DMS114 treated with DMSO at 0.1 percent for 48 hours (cell line): ENCODE results near the gene FAM193B.
"Not testable (repeated sequence)": the region's sequence is repeated elsewhere in the genome, so short reads cannot be mapped to it uniquely, and the experiment has no call there.

Experiments
- DNase-seq: peaks from one replicate; lab custom pipeline; 2025; ENCODE audit not compliant: unreplicated experiment; lab: John Stamatoyannopoulos, UW

FAM193B gene

DNA sequence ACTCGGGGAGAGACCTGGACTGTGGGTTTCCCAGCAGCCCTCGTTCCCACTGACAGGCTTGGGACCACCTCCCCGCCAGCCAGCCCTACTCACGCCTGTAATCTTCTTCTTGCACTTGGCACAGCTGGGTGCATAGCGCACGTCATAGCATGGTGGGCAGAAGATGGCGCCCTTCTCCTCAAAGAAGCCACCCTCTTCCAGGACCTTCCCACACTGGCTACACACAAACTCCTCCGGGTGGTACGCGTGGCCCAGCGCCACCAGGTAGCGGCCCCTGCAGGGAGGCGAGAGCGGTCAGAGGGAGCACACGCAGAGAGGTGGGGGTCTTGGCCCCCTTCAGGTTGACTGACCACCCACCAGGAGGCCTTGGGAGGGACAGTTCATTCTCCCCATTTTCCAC, 66.4 kb downstream of the FAM193B start:
- no peak for DNase-seq

DNA sequence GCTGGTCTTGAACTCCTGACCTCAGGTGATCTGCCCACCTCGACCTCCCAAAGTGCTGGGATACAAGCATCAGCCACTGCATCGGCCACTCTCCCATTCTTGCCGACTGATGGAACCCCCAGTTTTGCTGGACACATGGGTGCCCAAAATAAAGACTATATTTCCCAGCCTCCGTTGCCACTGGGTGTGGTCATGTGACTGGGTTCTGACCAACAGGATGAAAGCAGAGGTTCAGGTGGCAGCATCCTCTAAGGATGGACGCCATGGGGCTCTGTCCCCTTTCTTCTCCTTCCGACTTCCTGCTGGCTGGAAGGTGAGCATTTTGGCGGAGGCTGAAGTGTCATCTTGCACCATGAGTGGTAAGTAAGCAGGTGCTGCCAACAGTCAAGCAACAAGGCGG, 67.2 kb downstream of the FAM193B start:
- DNase-seq = no peak

DNA sequence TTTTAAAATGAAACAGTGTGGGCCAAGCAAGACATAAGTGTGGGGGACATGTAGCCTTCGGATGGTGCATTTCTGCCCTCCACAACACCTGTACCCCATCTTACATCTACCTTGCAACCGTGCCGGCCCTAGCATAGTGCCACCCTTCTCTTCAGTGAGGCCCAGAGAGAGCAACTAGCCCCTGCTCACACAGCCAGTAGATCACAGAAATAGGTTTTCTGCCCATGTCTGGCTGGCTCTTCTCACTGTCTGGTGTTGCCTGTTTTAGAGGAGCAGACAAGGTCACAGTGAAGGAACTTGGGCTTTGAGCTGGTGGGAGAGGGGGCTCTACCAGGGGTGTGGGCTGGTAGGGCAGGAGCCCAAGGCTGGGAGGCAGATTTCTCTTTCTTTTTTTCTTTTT, 68.1 kb downstream of the FAM193B start:
- no peak for DNase-seq

DNA sequence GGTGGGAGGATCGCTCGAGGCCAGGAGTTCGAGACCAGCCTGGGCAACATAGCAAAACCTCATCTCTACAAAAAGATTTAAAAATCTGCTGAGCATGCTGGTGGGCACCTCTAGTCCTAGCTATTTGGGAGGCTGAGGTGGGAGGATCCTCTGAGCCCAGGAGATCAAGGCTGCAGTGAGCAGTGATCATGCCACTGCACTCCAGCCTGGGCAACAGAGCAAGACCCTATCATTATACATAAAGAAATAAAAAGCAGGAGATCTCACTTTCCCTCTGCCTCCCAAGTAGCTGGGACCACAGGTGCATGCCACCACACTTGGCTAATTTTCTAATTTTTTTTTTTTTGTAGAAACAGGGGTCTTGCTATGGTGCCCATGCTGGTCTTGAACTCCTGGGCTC, 68.6 kb downstream of the FAM193B start:
- not testable (repeated sequence) for DNase-seq

DNA sequence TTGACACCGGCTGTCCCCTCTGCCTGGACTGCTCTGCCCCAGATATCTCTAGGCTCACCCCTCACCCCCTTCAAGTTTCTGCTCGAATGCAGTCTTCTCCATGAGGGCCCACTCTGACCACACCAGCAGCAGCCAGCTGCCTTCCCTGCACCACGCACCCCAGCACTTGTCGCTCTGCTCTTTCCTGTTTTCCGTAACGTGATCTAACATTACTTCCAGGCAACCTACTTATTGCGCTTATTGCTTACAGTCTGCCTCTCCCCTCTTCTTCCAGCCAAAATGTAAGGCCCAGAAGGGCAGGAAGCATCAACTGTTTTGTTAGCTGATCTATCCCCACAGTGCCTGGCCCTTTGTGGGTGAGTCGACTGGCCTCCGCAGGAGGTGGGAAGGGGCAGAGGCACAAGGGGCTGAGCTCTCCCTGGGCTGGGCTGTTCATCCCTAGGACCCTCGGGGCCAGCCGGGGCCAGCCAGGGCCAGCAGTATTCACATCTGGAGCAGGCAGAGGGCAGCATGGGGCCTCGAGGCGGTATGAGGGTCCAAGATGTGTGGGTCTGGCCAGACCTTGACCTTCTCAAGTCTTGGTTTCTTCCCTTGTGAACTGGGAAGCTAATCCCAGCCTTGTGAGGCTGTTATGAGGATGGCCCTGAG, 69.3 kb downstream of the FAM193B start:
- no peak for DNase-seq

DNA sequence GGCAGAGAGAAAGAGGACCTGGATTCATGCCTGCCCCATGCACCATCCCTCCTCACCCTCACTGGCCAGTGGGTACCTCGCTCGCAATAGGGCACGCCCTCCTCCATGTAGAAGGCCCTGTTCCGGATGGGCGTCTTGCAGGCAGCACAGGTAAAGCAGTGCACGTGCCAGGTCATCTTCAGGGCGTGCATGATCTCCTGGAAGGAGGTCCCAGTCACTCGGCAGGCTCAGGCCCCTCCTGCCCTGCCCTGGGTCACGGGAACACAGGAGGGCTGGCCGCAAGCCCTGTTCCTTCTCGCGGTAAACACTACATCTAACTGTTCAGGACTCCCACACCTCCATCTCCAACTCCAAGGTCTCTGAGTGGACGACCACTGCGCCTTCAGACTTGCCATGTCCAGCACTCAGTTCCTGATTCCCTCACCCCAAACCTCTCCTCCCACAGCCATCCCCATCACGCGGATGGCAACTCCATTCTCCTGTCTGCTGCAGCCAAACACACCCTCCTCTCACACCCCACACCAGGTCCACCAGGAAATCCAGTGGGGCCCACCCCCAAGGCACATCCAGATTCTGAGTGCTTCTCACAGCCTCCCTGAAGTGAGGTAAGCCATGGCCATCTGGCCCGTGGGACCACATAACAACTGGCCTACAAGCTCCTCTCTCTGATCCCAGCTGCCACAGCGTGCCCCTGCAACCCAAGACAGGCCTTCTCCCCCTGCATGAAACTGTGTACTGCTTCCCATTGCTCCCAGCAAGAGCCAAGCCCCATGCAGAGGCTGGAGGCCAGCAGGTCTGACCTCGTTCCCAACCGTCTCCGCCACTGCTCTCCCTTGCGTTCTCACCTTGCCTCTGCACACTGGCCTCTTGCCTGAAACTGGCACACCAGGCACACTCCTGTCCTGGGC, 70.1 kb downstream of the FAM193B start:
- DNase-seq = no peak

DNA sequence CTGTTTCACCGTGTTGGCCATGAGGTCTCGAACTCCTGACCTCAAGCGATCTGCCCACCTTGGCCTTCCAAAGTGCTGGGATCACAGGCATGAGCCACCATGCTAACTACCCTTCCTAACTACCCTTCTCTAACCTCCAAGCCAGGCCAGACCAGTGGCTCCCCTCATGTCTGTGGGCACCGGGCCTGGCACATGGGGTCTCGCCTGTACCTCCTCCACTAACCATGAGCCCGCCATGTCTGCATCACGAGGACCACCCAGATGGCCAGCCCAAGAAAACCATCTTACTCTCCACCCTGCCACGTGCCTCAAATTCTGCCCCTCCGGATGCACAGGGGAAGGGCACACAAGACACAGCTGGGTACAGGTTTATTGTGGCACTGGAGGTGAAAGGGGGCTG, 71.3 kb downstream of the FAM193B start:
- no peak for DNase-seq

DNA sequence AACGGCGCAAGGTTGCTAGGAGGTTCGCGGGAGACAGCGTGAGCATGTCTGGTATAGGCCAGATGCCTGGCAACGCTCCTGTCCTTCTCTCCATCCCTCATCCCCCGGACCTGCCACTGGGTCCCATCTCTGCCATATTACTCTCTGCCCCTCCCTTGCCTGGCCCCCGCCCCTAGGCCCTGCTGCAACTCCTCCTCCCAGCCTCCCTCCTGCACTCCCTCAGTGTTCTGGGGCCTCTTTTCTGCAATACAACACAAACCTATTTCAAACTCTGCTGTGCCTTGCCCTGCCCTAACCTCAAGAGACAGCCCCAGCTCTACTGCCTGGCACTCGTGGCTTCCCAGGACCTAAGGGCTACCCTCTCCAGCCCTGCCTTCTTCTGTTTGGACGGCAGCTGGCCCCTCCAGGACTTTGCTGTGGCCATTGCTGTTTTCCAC, 72.0 kb downstream of the FAM193B start:
- no peak for DNase-seq

DNA sequence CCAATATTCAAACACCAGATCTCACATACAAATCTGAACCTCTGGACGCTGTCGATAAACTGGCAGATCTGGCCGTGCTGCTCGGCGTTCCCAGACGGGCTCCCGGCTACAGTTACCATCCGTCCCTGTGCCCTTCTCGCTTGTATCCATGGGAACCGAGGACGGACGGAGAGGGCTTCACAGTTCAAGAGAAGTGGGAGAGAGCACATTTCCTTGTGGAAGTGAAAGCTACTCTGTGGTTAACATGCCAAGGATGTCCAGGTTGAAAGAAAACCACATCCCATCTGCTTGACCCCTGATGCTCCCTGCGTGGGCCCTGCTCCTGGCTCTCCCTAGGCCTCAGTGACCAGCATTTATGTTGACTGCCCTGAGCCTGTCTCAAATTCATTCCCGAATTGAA, 74.6 kb downstream of the FAM193B start:
- DNase-seq = no peak

DNA sequence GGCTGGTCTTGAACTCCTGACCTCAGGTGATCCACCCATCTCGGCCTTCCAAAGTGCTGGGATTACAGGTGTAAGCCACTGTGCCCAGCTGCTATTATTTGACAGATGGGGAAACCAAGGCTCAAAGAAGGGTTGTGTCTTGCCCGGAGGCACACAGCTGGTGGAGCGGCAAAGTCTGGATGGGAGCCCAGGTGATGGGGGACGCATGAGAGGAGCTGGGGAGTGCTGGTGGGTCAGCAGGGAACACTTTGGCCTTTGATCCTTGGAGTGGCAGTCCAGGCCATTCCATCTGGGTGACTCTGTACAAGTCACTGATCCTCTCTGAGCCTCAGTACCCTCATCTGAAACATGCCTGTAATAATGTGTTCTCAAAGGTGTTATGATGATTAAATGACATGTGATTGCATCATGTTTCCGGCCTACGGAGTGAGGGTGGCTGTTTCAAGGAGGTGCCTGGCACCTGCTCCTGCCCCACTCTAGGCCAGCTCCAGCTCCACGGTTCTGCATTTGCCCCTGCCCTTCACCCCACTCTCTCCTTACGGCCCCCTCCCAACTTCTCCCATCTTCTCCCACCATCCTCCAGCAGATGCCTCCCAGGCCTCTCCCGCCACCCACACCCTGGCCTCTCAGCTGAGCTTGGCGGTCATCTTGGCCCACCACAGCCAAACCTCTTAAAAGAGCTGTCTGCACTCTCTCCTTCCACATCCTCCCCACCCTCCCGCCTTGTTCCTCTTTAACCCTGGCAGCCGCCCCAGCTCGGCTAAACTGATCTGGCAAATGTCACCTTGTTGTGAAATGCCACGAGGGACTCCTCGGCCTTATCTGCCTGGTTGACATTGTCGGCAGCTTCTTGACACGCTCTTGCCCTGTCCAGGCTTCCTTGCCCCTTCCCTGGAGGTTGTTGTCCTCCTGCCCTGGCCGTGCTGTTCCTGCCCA, 75.4 kb downstream of the FAM193B start:
- DNase-seq = no peak

DNA sequence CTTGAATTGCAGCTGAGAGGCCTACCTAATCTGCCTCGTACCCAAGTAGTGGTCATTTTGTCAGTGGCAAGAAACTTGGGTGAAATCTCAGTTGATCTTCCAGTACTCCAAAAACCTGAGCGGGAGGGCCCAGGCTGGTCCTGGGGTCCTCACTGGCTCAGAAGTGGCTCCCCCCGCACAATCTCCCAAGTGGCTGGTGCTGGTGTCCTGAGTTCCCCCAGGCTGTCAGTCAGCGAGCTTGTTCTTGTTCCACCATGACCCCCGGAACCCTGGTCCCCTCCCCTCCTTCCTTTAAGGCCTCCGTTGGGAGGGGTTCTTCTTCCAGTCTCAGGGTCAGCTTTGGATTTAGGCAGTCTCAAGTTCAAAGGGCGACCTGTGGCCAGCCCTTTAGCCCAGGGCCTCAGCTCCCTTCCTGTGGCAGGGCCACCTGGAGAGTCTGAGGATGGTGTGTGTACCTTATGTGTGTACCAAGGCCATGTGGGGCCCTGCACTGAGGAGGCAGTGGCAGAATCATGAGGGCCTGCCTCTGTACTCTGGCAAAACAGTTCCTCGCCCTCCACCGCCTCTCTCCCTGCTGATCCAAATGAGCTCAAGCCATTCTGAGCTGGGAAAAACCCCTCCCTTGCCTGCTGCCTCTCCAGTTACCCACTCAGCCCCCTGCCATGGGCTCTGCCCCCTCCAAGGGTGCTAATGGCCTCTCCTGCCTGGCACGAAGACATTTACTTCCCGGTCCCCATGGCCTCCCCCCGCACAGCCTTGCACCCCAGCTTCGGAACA, 76.5 kb downstream of the FAM193B start:
- no peak for DNase-seq

DNA sequence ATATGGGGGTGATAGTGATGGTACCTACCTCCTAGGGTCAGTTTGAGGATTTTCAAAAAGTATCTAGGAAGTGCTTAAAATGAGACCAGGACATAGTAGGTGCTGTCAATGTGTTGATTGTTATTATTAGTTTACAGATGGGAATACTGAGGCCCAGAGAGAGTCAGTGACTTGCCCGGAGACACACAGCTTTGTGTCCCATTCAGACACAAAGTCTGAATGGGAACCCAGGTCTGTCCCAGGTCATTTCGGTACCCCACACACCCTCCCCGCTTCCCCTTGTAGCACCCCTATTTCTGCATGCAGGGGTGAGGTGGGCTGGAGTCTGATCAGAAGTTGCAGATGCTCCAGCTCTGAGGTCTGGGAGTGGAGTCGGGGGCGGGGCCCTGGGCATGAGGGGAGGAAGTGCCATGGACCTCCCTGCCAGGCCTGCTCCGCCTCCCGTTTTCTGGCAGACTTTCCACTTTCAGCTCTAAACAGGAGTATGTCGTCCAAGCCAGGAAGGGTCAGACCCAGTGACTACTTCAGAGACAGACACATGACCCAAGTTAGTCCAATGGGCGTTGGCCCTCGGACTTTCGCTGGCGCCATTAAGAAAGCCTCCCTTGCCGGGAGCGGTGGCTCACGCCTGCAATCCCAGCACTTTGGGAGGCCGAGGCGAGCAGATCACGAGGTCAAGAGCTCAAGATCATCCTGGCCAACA, 77.7 kb downstream of the FAM193B start:
- no peak for DNase-seq

DNA sequence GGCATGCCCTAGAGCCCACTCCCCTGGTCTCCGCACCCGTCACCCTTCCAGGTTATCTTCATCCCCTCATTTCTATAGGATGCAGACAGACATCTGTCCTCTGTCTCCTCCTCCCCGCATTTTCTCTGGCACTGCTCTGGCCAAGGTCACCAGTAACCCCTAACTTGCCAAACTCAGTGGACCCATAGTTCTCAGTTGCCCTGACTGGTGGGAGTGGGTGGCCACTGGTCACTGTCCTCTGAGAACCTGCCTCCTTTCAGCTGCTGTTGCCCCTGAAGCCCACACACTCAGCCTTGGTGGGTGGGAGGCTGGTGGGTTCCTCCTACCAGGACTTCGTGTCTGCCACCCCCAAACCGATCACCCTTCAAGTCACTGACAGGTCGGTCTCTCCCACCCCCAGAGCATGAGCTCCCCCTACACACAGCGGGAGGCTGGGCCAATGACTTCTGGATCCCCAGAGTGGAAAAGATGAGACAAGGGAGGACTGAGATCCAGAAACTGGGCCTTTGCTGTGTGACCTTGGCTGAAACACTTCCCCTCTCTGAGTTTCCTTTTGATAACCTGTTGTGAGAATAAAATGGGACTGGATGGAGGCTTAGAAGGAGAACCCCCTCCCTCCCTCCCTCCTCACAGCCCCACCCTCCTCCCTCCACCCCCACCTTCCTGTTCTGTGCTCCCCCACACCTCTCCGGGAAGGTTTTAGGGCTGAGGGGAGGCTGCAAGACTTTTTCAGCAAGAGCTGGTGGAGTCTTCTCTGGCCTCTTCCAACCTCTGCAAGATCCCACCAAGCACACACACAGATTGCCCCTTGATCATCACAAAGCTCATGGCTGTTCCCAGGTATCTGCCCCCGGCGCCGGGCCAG, 78.6 kb downstream of the FAM193B start:
- no peak for DNase-seq

DNA sequence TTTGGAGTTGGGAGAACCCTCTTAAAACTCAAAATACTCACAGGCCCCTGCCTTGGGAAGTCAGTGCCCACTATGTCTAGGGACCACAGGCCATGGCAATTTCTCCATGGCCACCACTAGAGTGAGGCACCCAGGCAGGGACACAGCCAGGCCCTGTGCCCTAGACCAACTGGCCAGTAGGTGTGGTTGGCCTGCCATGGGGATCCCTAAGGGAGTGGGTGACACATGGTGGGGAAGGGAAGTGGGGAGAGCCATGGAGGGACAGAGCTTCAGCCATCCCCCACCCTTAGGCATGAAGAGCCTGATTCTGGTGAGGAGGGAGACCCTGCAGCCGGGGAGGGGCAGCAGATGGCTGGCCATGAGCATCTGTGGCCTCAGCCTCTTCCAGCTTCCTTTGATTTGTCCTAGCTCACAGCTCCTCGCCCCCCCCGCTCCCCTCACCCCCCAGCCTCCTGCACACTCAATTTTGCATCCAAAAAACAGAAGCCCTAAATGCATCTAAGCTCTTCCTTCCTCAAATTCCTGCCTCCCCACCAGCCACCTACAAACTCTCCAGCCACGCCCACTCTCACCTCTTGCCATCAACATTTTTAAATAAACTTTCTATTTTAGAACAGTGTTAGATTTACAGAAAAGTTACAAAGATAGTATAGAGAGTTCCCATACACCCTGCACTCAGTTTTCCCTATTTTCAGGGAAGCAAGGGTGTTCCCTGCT, 79.4 kb downstream of the FAM193B start:
- no peak for DNase-seq

DNA sequence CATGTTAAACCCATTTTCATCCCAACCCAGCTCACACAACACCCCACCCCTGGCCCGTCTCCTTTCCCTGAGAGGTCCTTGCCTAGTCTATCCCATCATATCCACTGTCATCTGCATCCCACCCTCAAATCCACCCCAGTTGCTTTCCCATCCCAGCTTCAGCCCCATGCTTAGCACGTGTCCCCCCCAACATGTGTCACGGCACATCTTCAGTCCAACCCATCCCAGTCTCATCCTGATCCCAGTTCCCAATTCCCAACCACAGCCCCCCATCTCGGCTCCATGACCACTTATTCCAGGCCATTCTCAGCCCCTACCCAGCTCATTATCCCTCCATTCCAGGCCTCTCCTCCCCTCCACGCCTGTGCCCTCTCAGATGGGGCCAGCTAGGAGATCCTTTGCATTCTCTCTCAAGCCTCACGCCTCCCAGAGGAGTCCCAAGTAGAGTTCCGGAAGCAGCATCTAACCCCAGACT, 80.3 kb downstream of the FAM193B start:
- DNase-seq = no peak

DNA sequence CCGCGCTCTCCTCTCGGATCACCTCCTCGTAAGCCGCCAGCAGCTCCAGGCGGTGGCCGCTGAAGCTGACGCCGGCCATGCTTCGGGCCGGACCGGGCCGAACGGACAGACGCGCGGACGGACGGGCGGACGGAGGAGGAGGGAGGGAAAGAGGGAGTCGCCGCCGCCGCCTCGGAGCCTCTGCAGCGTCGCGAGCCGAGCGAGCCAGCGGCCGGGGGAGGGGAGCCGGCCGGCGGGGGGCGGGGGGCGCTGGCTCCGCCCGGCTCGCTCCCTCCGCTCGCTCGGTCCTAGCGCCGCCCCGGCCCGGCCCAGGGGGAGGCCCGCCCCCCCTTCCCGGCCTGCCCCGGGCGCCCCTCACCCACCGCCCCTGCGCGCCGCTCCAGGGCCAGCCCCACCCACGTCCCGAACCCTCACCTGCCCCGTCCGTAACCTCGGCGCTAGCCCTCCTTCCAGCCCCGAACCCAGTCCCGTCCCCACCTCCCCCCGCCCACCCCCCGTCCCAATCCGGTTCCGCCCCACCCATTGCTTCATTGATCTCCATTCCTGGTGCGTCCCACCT, 80.8 kb downstream of the FAM193B start, which contains the start of gene DBN1:
DBN1 (minus strand) TSS at position 192 of the 559 bp plus-strand sequence; CDS start at position 79, 113 bp downstream.
- no peak for DNase-seq

DNA sequence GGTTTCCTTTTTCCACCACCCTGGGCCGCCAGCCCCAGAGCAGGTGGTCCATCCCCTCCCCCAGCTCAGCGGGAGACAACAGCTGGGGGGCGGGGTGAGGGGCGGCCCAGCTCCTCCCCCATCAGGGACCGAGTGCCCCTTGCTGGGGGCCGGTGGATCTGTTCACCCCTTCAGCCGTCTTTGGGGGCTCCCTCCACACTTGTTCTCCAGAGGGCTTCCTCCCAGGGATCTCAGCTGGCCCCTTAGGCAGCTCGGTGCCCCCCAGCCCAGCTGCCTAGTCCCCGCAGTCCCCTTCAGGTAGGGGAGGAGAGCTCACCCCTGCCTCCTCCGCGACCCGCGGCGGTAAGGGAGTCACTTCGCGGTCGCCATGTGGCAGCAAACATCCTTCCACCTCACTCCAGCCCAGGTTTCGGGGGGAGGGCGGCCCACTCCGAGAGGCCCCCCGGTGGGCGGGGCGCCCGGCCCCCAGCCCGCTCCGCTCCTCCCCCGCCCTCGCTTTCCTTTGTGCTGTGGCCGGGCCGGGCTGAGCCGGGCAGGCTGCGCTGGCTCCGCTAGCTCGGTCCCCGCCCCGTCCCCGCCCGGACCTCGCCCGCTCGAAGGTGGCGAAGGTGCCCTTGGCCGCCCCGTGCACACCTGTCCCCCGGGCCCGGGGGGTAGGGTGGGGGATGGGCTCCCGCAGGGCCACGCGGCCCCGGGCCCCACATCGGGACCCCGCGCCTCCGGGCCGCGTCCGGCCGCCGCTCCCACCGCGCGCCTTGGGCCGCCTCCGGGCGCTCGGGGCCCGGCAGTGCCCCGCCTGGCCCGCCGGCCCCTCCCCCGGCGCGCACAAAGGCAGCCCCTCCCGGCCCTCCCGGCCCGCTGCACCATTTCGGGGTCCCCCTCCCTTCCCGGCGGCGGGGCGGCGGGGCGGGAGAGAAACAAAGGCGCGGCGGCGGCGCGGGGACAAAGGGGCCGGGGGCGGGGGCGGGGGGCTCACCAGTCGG, 81.6 kb downstream of the FAM193B start:
- no peak for DNase-seq
